Bladder microvascular endothelial cell (primary cell): Measurements from ENCODE around the gene GRB10. TPM values are rescaled to one million over a fixed set of nuclear protein-coding genes. Genes with fewer than 3 reads are reported as not detected.

Source experiments
- total RNA-seq: library from RNA; depleted of rRNA; stranded (reverse); fragments of >200 nt; gene quantifications from 2 replicates; pipeline ENCODE4 v1.2.3, GENCODE V29; 2014

GRB10 gene
- 91.6 and 171 TPM in 2 replicates for total RNA-seq

GRCh38 chr7:50782375-50783208 is at the start of gene GRB10:
Gene GRB10, minus strand, starts transcription at chr7:50782896. Its CDS starts 50,574 bp downstream, at chr7:50732322.

GRCh38 chr7:50564640-50565558 is 217.8 kb downstream of the GRB10 start, which contains the start of gene DDC:
Gene DDC, minus strand, starts transcription at chr7:50565405. Its CDS starts 21,320 bp downstream, at chr7:50544085.

Other genes with a start within 250 kb of the GRB10 start
- not detected in 2 replicates for gene DDC, start 217.5 kb downstream of the GRB10 start, total RNA-seq